Esophagus muscularis mucosa (tissue), 4 donors: Measurements from ENCODE around the gene SH3BP2. TPM values are rescaled to one million over a fixed set of nuclear protein-coding genes. Genes with fewer than 3 reads are reported as not detected.

Experiments
- DNase-seq: peaks from one replicate; pipeline ENCODE4 v3.0.0-alpha.2; 2017; ENCODE audit errors: extremely low spot score
- H3K27ac ChIP-seq, 4 donors: fragments of 200-600 bp; sonication (generic); replicated peaks in 1 of 4; 1 replicate in 3 of 4; 2 replicates in 1 of 4; pipeline ENCODE4 v1.5.1; 2016 to 2019; ENCODE audit warnings: mild to moderate bottlenecking in 1 of 4
- H3K27me3 ChIP-seq, 4 donors: fragments of 200-600 bp; sonication (generic); one replicate each; pipeline versions ENCODE4 v1.5.1 to v1.6.0; 2016 to 2019
- H3K36me3 ChIP-seq, 4 donors: fragments of 200-600 bp; sonication (generic); one replicate each; pipeline ENCODE4 v1.5.1; 2016 to 2019
- H3K4me1 ChIP-seq, 4 donors: fragments of 200-600 bp; sonication (generic); one replicate each; pipeline ENCODE4 v1.5.1; 2016 to 2019
- H3K4me3 ChIP-seq, 4 donors: fragments of 200-600 bp; sonication (generic); 1 replicate in 2 of 4; 2 replicates in 2 of 4; pipeline ENCODE4 v1.5.1; 2016 to 2019; ENCODE audit warnings: mild to moderate bottlenecking in 4 of 4, moderate library complexity in 1 of 4
- H3K9me3 ChIP-seq, 4 donors: fragments of 200-600 bp; sonication (generic); 1 replicate in 3 of 4; 2 replicates in 1 of 4; pipeline ENCODE4 v1.5.1; 2016 to 2019
- CTCF ChIP-seq, 3 experiments: fragments of 200-600 bp in 2 of 3; fragments of 450-650 bp in 1 of 3; sonication (generic) in 2 of 3; IDR thresholded peaks; one replicate each; pipeline ENCODE4 v1.5.1; 2017 to 2019; ENCODE audit warnings: antibody characterized with exemption in 3 of 3, mild to moderate bottlenecking in 2 of 3, moderate library complexity in 1 of 3
- EP300 ChIP-seq: sonication (generic); formaldehyde crosslinking; IDR thresholded peaks from one replicate; pipeline ENCODE4 v1.6.1; 2017; ENCODE audit warnings: antibody characterized with exemption
- POLR2A ChIP-seq: fragments of 450-650 bp; IDR thresholded peaks from one replicate; pipeline ENCODE4 v1.6.1; 2017; ENCODE audit warnings: antibody characterized with exemption, moderate library complexity, mild to moderate bottlenecking, low read depth
- POLR2AphosphoS5 ChIP-seq, 2 donors: sonication (generic); formaldehyde crosslinking; IDR thresholded peaks; one replicate each; pipeline ENCODE4 v1.6.1; 2017; ENCODE audit warnings: antibody characterized with exemption in 2 of 2
- WGBS: methylation state at CpG from one replicate; pipeline ENCODE4 v1.1.5; 2018; 5-methylcytosine and 5-hydroxymethylcytosine counted together
- intact Hi-C: fragments of 100-400 bp; cut with DNase I; formaldehyde crosslinking; loops from one replicate; pipeline ENCODE4 v1.15.1; 2023
- total RNA-seq, 4 donors: library from RNA; depleted of rRNA; stranded (reverse); fragments of >200 nt; gene quantifications; one replicate each; pipeline versions ENCODE4 v1.1.0 to v1.2.1, GENCODE V29; 2016

The SH3BP2 gene
- total RNA-seq, 4 donors from 2014 or later: 25.2 to 34.5 (median 31.5) TPM

- Histone ChIP-seq H3K36me3 (peaks cover 9 to 79% (median 67%) of the 10 kb centered on the region in 4 donors), H3K27me3 (no peaks in the 10 kb centered on the region), H3K4me1 (peaks cover under 1 to 13% (median 10%) of the 10 kb centered on the region in 4 donors), H3K4me3 (no peak overlapping the region), H3K27ac (no peak overlapping the region), H3K9me3 (no peaks in the 10 kb centered on the region)
- 85% methylated on average over 5 of the region's 14 CpGs for WGBS
- no peak for DNase-seq
- intact Hi-C loops: no loop called here
- TF ChIP-seq POLR2AphosphoS5 (IDR thresholded peaks at IDR 0.05) (no peak), POLR2A (no peak), CTCF (IDR thresholded peaks at IDR 0.05) (no peak)
Observed at GRCh38 chr4:2823671-2824328, 30.9 kb downstream of the SH3BP2 start.

GRCh38 chr4:2824329-2824835 is 31.5 kb downstream of the SH3BP2 start:
- DNase-seq: no peak
- WGBS: 93% methylated on average over 3 of the region's 24 CpGs
- TF ChIP-seq CTCF (IDR thresholded peaks at IDR 0.05) (no peak), POLR2AphosphoS5 (IDR thresholded peaks at IDR 0.05) (no peak), POLR2A (no peak), EP300 (no peak)
- no peak overlapping the region for H3K27ac ChIP-seq
- H3K36me3 ChIP-seq: peaks cover 9 to 85% (median 73%) of the 10 kb centered on the region in 4 donors
- H3K4me1 ChIP-seq: peaks cover 0 to 8% (median 7%) of the 10 kb centered on the region in 4 donors
- H3K4me3 ChIP-seq: no peak overlapping the region
- no peaks in the 10 kb centered on the region for H3K9me3 ChIP-seq
- H3K27me3 ChIP-seq: no peaks in the 10 kb centered on the region
- intact Hi-C loops: no loop called here

- peaks cover 9 to 90% (median 78%) of the 10 kb centered on the region in 4 donors for H3K36me3 ChIP-seq
- H3K27ac ChIP-seq: no peak overlapping the region
- intact Hi-C loops: no loop called here
- peaks cover 0 to 8% (median 6%) of the 10 kb centered on the region in 4 donors for H3K4me1 ChIP-seq
- no peak overlapping the region for H3K4me3 ChIP-seq
- H3K27me3 ChIP-seq: no peaks in the 10 kb centered on the region
- 98% methylated on average over 10 of the region's 17 CpGs for WGBS
- no peaks in the 10 kb centered on the region for H3K9me3 ChIP-seq
- no peak for DNase-seq
- TF ChIP-seq POLR2AphosphoS5 (IDR thresholded peaks at IDR 0.05) (no peak), CTCF (IDR thresholded peaks at IDR 0.05) (no peak), EP300 (no peak), POLR2A (no peak)
Observed at GRCh38 chr4:2824836-2825381, 32.0 kb downstream of the SH3BP2 start.

- intact Hi-C loops: no loop called here
- no peaks in the 10 kb centered on the region for H3K9me3 ChIP-seq
- no peak overlapping the region for H3K4me3 ChIP-seq
- H3K36me3 ChIP-seq: peaks cover 9 to 95% (median 84%) of the 10 kb centered on the region in 4 donors
- H3K27ac ChIP-seq: no peak overlapping the region
- WGBS: 61% methylated on average over 10 of the region's 13 CpGs
- peaks cover 0 to 8% (median 6%) of the 10 kb centered on the region in 4 donors for H3K4me1 ChIP-seq
- TF ChIP-seq POLR2A (no peak), EP300 (no peak), POLR2AphosphoS5 (IDR thresholded peaks at IDR 0.05) (no peak), CTCF (IDR thresholded peaks at IDR 0.05) (no peak)
- DNase-seq: no peak
- no peaks in the 10 kb centered on the region for H3K27me3 ChIP-seq
Observed at GRCh38 chr4:2825740-2826139, 32.9 kb downstream of the SH3BP2 start.
